ENCODE data around the gene KAZN. TPM values are rescaled to one million over a fixed set of nuclear protein-coding genes. Genes with fewer than 3 reads are reported as not detected.

The KAZN gene
- polyA plus RNA-seq, 1 donor (not counting 4 experiments of a cell fraction or from before 2014, with no cell fraction given): 5.9 TPM

- H3K4me1 ChIP-seq (ENCODE audit: control insufficient read depth, extremely low read depth, insufficient read depth, low read length): peaks cover 8% of the 10 kb centered on the region
- DNase-seq (ENCODE audit: low read depth, low spot score) (no peak), FAIRE-seq (no peak)
- no peak overlapping the region for H3K27ac ChIP-seq (ENCODE audit: control insufficient read depth, insufficient read depth, low read length)
- dilution Hi-C loops (cut with MboI; ENCODE audit: extremely low pct_ligation_motif_present, low sequenced_read_pairs): no loop called here
- no peaks in the 10 kb centered on the region for H3K9me3 ChIP-seq (ENCODE audit: control insufficient read depth, low read depth, low read length)
- TF ChIP-seq EZH2 (IDR thresholded peaks at IDR 0.05; ENCODE audit: low read length): no peak
- TF ChIP-seq CTCF (optimal IDR thresholded peaks at IDR 0.05 in 1 of 3, IDR thresholded peaks at IDR 0.05 in 1 of 3, conservative IDR thresholded peaks at IDR 0.05 in 1 of 3; ENCODE audit: extremely low read depth in 1 of 3, insufficient read depth in 2 of 3, low read length in 3 of 3): no peak
- H3K4me2 ChIP-seq (ENCODE audit: control insufficient read depth, extremely low read depth, insufficient read depth, low read depth, low read length): peak overlapping the region; percentile 74
- H3K4me3 ChIP-seq (ENCODE audit: control insufficient read depth in 2 of 3, extremely low read depth in 1 of 3, insufficient read depth in 2 of 3, low read depth in 1 of 3, low read length in 3 of 3): peak overlapping the region in 1 of 3 experiments; percentile 41
- H3K9me1 ChIP-seq (ENCODE audit: control insufficient read depth, extremely low read depth, insufficient read depth, low read length): no peaks in the 10 kb centered on the region
- no peaks in the 10 kb centered on the region for H3K36me3 ChIP-seq (ENCODE audit: control insufficient read depth in 2 of 2, extremely low read depth in 1 of 2, insufficient read depth in 2 of 2, low read length in 2 of 2)
- H4K20me1 ChIP-seq (ENCODE audit: control insufficient read depth, extremely low read depth, insufficient read depth, low read length): no peaks in the 10 kb centered on the region
- no peak overlapping the region for H2AFZ ChIP-seq (ENCODE audit: control insufficient read depth, low read length)
- H3K27me3 ChIP-seq (ENCODE audit: control insufficient read depth, extremely low read depth, insufficient read depth, low read length): peaks cover 53% of the 10 kb centered on the region
- no peaks in the 10 kb centered on the region for H3K79me2 ChIP-seq (ENCODE audit: control insufficient read depth, insufficient read depth, low read length)
- no peak overlapping the region for H3K9ac ChIP-seq (ENCODE audit: control insufficient read depth, extremely low read depth, insufficient read depth, low read length)
These were observed 1.3 kb downstream of the KAZN start for GRCh38 chr1:14599800-14600199.

DNA sequence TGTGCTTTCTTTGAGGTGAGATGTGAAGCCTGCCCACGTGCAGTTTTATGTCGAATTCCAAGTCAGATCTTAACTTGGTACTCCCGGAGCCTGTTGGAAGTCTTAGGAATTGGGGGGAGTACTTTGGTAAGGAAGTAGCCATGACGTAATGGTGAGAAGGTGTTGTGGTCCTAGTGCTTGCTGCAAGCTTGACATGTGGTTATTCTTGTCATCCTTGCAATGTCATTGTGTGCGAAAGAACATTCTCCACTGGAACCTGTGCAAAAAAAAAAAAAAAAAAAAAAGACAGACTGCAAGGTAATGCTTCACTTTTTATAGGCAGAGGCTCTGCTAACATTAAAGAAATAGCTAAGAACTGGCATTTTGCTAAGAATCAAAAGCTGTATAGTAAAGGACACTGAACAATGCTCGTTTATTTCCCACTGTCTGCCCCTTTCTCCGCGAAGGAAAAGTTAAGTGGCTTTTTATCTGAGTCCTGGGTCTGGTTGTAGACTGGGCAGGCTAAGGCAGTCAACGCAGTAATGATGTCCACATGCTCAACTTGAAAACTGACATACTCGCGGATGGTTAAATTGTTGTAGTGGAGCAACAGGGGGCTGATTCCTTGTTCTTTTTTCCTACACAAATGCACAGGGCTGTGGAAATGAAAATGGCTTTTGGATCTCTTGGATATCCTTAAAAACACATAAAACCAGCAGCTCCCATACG lies 2.1 kb downstream of the KAZN start:
- Histone ChIP-seq H3K9me1 (ENCODE audit: control insufficient read depth, extremely low read depth, insufficient read depth, low read length) (no peaks in the 10 kb centered on the region), H3K27ac (ENCODE audit: control insufficient read depth, insufficient read depth, low read length) (no peak overlapping the region), H3K27me3 (ENCODE audit: control insufficient read depth, extremely low read depth, insufficient read depth, low read length) (peaks cover 53% of the 10 kb centered on the region), H3K4me2 (ENCODE audit: control insufficient read depth, extremely low read depth, insufficient read depth, low read depth, low read length) (no peak overlapping the region), H3K36me3 (ENCODE audit: control insufficient read depth in 2 of 2, extremely low read depth in 1 of 2, insufficient read depth in 2 of 2, low read length in 2 of 2) (no peaks in the 10 kb centered on the region), H4K20me1 (ENCODE audit: control insufficient read depth, extremely low read depth, insufficient read depth, low read length) (no peaks in the 10 kb centered on the region), H3K4me1 (ENCODE audit: control insufficient read depth, extremely low read depth, insufficient read depth, low read length) (peaks cover 8% of the 10 kb centered on the region), H2AFZ (ENCODE audit: control insufficient read depth, low read length) (no peak overlapping the region), H3K9ac (ENCODE audit: control insufficient read depth, extremely low read depth, insufficient read depth, low read length) (no peak overlapping the region), H3K4me3 (ENCODE audit: control insufficient read depth in 2 of 3, extremely low read depth in 1 of 3, insufficient read depth in 2 of 3, low read depth in 1 of 3, low read length in 3 of 3) (no peak overlapping the region), H3K79me2 (ENCODE audit: control insufficient read depth, insufficient read depth, low read length) (no peaks in the 10 kb centered on the region), H3K9me3 (ENCODE audit: control insufficient read depth, low read depth, low read length) (no peaks in the 10 kb centered on the region)
- TF ChIP-seq CTCF (optimal IDR thresholded peaks at IDR 0.05 in 1 of 3, IDR thresholded peaks at IDR 0.05 in 1 of 3, conservative IDR thresholded peaks at IDR 0.05 in 1 of 3; ENCODE audit: extremely low read depth in 1 of 3, insufficient read depth in 2 of 3, low read length in 3 of 3) (no peak), EZH2 (IDR thresholded peaks at IDR 0.05; ENCODE audit: low read length) (no peak)
- dilution Hi-C loops (cut with MboI; ENCODE audit: extremely low pct_ligation_motif_present, low sequenced_read_pairs): no loop called here
- FAIRE-seq (no peak), DNase-seq (ENCODE audit: low read depth, low spot score) (no peak)
